Lung (tissue), 12 donors: ENCODE measurements around the gene WNK2. TPM values are rescaled to one million over a fixed set of nuclear protein-coding genes. Genes with fewer than 3 reads are reported as not detected.

Source experiments
- ATAC-seq: fragments of 200-7000 bp; cut with Tn5 transposase; one replicate; pipeline ENCODE4 v1.9.1; 2020; ENCODE audit warnings: moderate number of reproducible peaks; ENCODE audit not compliant: insufficient read depth, low FRiP score
- DNase-seq, 3 donors: peaks; one replicate each; pipeline ENCODE4 v3.0.0-alpha.2; 2013 to 2017
- H3K27ac ChIP-seq, 2 donors: one replicate each; pipeline ENCODE4 v1.5.1; 2013; ENCODE audit warnings: mild to moderate bottlenecking in 2 of 2, moderate library complexity in 2 of 2, control low read depth in 1 of 2, inconsistent platforms in 1 of 2, low read depth in 1 of 2, low read length in 1 of 2
- H3K27me3 ChIP-seq, 3 donors: one replicate each; pipeline ENCODE4 v1.5.1; 2013; ENCODE audit warnings: low read length in 2 of 3; ENCODE audit not compliant: control insufficient read depth in 3 of 3, insufficient read depth in 3 of 3
- H3K36me3 ChIP-seq, 4 donors: one replicate each; pipeline ENCODE4 v1.5.1; 2013; ENCODE audit warnings: low read length in 4 of 4, mild to moderate bottlenecking in 1 of 4, moderate library complexity in 1 of 4; ENCODE audit not compliant: control insufficient read depth in 4 of 4, insufficient read depth in 4 of 4
- H3K4me1 ChIP-seq, 5 donors: one replicate each; pipeline ENCODE4 v1.5.1; 2013; ENCODE audit warnings: low read length in 5 of 5, mild to moderate bottlenecking in 2 of 5, moderate library complexity in 1 of 5; ENCODE audit not compliant: control insufficient read depth in 5 of 5, insufficient read depth in 5 of 5
- H3K4me3 ChIP-seq: one replicate; pipeline ENCODE4 v1.5.1; 2013; ENCODE audit warnings: mild to moderate bottlenecking, control low read depth, moderate library complexity
- H3K9ac ChIP-seq, 2 donors: one replicate each; pipeline ENCODE4 v1.5.1; 2013; ENCODE audit warnings: low read length in 2 of 2, control low read depth in 1 of 2; ENCODE audit not compliant: insufficient read depth in 1 of 2
- H3K9me3 ChIP-seq, 4 donors: one replicate each; pipeline ENCODE4 v1.5.1; 2013; ENCODE audit warnings: low read length in 3 of 4, mild to moderate bottlenecking in 1 of 4, moderate library complexity in 1 of 4; ENCODE audit not compliant: control insufficient read depth in 4 of 4, insufficient read depth in 3 of 4
- CTCF ChIP-seq: IDR thresholded peaks from 2 replicates; pipeline ENCODE4 v1.5.1; 2012; ENCODE audit warnings: mild to moderate bottlenecking; ENCODE audit errors: control extremely low read depth, extremely low read depth
- WGBS, 2 donors: extraction: QIAGEN DNeasy Blood & Tissue Kit; methylation state at CpG; one replicate each; pipeline ENCODE4 v1.1.7; 2013; 5-methylcytosine and 5-hydroxymethylcytosine counted together
- polyA plus RNA-seq, 2 donors: library from polyadenylated mRNA; stranded (reverse); fragments of 200-250 nt; gene quantifications; one replicate each; pipeline ENCODE4 v1.2.1, GENCODE V29; 2013
- total RNA-seq, 2 donors: library from RNA; depleted of rRNA in 1 of 2; stranded (reverse); fragments of >200 nt in 1 of 2; gene quantifications; one replicate each; pipeline ENCODE4 v1.2.1, GENCODE V29; 2014 to 2021
- donor health status: control.
- donor health status: control.
- donor health status: Bipolar disorder and iron deficiency.
- donor health status: healthy.
- donor health status: DM: yes; HTN: yes; CAD: no.

Gene WNK2
- total and polyA plus RNA-seq, 4 donors = 1.00 to 8.5 (median 2.9) TPM

DNA sequence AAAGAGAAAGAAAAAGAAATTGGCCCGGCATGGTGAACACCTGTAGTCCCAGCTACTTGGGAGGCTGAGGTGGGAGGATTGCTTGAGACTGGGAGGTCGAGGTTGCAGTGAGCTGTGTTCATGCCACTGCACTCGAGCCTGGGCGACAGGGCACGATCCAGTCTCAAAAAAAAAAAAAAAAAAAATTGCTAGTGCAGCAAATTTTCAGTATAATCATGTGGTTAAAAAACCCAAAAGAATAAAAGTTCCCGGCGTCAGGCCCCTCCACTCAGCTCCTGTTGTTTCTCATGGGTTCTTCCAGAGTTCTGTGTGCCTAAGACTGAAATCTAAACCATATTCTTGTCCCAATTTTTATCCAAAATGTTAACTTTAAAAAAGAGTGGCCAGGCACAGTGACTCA, 49.1 kb downstream of the WNK2 start:
- no peaks in the 10 kb centered on the region for H3K9me3 ChIP-seq
- no peak for DNase-seq
- H3K27me3 ChIP-seq = no peaks in the 10 kb centered on the region
- H3K9ac ChIP-seq = no peak overlapping the region
- no peaks in the 10 kb centered on the region for H3K36me3 ChIP-seq
- no peak for ATAC-seq
- no peak overlapping the region for H3K27ac ChIP-seq
- no peak overlapping the region for H3K4me3 ChIP-seq
- H3K4me1 ChIP-seq = peaks cover 0 to 8% (median 0%) of the 10 kb centered on the region in 5 donors
- no peak for TF ChIP-seq CTCF
- 79 to 83% methylated on average over 7 of the region's 7 CpGs for WGBS, 2 donors

DNA sequence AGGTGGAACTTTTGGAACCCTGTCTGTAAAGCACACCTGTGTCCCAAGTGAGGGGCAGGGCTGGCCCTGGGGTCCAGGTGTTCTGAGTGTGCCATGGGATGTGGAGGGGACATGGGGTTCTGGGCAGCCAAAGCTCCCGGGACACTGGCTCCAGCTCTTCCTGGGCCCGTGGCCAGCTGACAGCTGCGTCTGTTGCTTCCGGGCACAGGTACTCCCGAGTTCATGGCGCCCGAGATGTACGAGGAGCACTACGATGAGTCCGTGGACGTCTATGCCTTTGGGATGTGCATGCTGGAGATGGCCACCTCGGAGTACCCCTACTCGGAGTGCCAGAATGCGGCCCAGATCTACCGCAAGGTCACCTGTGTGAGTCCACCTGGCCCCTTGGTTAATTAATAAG, 50.7 kb downstream of the WNK2 start:
- ATAC-seq (no peak), DNase-seq (no peak)
- Histone ChIP-seq H3K9ac (no peak overlapping the region), H3K4me3 (no peak overlapping the region), H3K4me1 (peaks cover 0 to 8% (median 0%) of the 10 kb centered on the region in 5 donors), H3K36me3 (no peaks in the 10 kb centered on the region), H3K9me3 (no peaks in the 10 kb centered on the region), H3K27ac (no peak overlapping the region), H3K27me3 (no peaks in the 10 kb centered on the region)
- no peak for TF ChIP-seq CTCF
- WGBS, 2 donors = 90 to 95% methylated on average over 15 of the region's 15 CpGs

GRCh38 chr9:93235300-93235960, 51.5 kb downstream of the WNK2 start:
- Histone ChIP-seq H3K36me3 (no peaks in the 10 kb centered on the region), H3K27ac (no peak overlapping the region), H3K4me3 (no peak overlapping the region), H3K4me1 (peaks cover 0 to 8% (median 0%) of the 10 kb centered on the region in 5 donors), H3K9me3 (no peaks in the 10 kb centered on the region), H3K9ac (no peak overlapping the region), H3K27me3 (no peaks in the 10 kb centered on the region)
- no peak for ATAC-seq
- DNase-seq = peak; percentile 74 to 84 (median 80)
- no peak for TF ChIP-seq CTCF
- 83 to 85% methylated on average over 16 of the region's 16 CpGs for WGBS, 2 donors
